ENCODE data around the gene FADD.

FADD gene

DNA sequence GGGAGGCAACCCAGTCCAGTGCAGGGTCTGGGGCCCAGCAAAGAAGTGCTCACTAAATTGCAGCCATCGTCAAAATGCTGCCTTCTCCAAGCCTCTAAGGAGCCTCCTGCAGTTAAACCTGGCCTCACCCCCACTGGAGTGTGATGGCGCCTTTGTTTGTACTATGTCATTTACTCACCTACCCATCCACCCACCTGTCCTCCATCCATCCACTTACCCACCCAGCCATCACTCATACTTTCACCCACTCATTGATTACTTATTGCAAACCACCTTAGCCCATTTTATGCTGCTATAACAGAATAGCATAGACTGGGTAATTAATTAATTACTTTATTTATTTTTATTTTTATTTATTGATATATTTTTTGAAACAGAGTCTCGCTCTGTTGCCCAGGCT lies 38.6 kb downstream of the FADD start:
- no peak for DNase-seq

- no peak for DNase-seq
These were observed 39.8 kb downstream of the FADD start for GRCh38 chr11:70242885-70243284.

DNA sequence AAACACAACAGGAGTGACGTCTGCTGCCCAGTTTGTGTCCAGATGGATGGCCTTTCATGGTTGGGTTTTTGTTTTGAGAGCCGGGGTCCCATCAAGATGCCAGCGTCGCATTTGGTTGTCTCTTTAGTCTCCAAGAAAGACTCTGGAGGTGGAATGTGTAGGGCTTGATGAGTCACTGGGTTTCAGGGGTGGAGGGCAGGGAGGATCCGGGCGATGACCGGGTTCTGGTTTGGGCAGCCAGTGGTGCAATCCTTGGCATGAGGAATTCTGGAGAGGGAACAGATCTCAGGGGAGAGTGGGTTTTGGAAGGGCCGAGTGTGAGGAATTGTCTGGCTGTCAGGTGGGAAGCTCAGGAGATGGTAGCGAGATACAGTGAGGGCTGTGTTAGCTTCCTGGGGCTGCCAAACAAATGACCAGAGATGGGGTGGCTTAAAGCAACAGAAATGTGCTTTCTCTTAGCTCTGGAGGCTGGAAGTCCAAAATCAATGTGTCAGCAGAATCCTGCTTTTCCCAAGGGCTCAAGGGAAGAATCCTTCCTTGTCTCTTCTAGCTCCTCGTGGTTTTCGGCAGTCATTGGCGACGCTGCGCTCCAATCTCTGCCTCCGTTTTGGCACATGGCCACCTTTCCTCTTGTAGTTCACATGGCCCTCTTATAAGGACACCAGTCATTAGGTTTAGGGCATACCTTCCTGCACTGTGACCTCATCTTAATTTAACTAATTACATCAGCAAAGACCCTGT lies 41.0 kb downstream of the FADD start:
- no peak for DNase-seq

GRCh38 chr11:70244698-70245097 lies 41.6 kb downstream of the FADD start:
- DNase-seq: no peak

DNA sequence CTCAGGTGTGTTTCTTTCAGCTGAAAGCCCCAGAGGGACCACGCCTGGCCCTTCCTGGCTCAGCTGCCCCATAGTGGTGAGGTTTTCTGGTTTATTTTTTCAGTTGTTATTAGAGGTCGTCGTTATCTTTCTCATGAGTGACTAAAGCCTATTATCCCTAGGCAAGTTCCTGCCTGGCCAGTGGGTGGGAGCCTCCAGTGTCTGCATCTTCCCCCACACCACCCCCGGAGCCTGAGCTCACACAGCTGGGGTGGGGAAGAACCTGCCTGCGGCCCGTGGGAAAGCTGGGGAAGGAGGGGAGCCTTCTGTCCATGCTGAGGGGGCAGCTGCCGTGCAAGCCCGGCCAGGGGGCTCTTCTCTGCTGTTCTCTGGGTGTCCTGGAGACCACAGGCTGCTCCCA lies 43.1 kb downstream of the FADD start:
- no peak for DNase-seq

GRCh38 chr11:70247042-70247709 lies 44.1 kb downstream of the FADD start:
- DNase-seq: no peak

DNA sequence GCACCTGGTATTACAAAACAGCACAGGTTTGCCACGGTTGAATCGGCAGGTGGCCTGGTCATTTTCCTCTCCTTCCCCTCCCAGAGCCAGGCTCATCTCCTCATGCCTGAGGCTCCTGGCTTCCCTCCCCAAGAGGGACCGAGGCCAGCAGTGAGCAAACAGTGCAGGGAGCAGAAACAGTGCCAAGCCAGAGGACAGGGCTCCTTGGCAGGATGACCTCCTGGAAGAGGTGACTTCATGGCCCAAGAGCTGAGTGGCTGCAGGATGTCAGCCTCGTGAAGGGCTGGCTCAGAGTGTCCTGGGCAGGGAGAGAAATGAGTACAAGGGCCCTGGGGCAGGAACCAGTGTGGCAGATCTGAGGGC lies 44.6 kb downstream of the FADD start:
- DNase-seq: no peak

GRCh38 chr11:70250876-70251658 lies 48.0 kb downstream of the FADD start:
- DNase-seq: no peak

- no peak for DNase-seq
These were observed 48.7 kb downstream of the FADD start for GRCh38 chr11:70251659-70252321.

- DNase-seq: no peak
These were observed 49.7 kb downstream of the FADD start for GRCh38 chr11:70252844-70253243.

- no peak for DNase-seq
These were observed 52.5 kb downstream of the FADD start for GRCh38 chr11:70255477-70256116.
